SK-N-SH (cell line): ENCODE data around the gene TRIM71. TPM values are rescaled to one million over a fixed set of nuclear protein-coding genes. Genes with fewer than 3 reads are reported as not detected.

Experiments
- CTCF ChIA-PET: fragments of 300-600, 350-600 bp; formaldehyde crosslinking; extraction: SDS; loops from one replicate; lab custom pipeline; 2021; lab: Yijun Ruan, JAX
- POLR2A ChIA-PET: fragments of 350-600 bp; sonication (Branson Sonifier 250); formaldehyde crosslinking; extraction: SDS; loops from one replicate; lab custom pipeline; 2020; ENCODE audit warnings: antibody characterized with exemption, inconsistent platforms; lab: Yijun Ruan, JAX
- DNase-seq: peaks from one replicate; pipeline ENCODE4 v3.0.0; 2012
- H2AFZ ChIP-seq: fragments of 200-600 bp; sonication (generic); 2 replicates; pipeline ENCODE4 v1.8.1; 2016; ENCODE audit warnings: antibody characterized with exemption, mild to moderate bottlenecking, low read depth
- H3F3A ChIP-seq: fragments of 200-600 bp; sonication (generic); replicated peaks from 2 replicates; pipeline ENCODE3; 2016; ENCODE audit warnings: antibody characterized with exemption, mild to moderate bottlenecking; ENCODE audit not compliant: insufficient read depth
- H3K27ac ChIP-seq, 2 experiments: fragments of 200-500 bp in 1 of 2; fragments of 200-600 bp in 1 of 2; sonication (Bioruptor generic) in 1 of 2; sonication (generic), shearing (Covaris generic) in 1 of 2; 2 replicates each; pipeline versions ENCODE4 v1.5.1 to v1.6.1; 2014 to 2016; ENCODE audit warnings: low read depth in 2 of 2, inconsistent platforms in 1 of 2, low read length in 1 of 2, mild to moderate bottlenecking in 1 of 2, mixed read lengths in 1 of 2
- H3K27me3 ChIP-seq: fragments of 200-600 bp; sonication (generic), shearing (Covaris generic); 2 replicates; pipeline ENCODE4 v1.6.1; 2016; ENCODE audit warnings: mixed run types; ENCODE audit not compliant: insufficient read depth
- H3K36me3 ChIP-seq, 2 experiments: fragments of 200-500 bp in 1 of 2; fragments of 200-600 bp in 1 of 2; sonication (Bioruptor generic) in 1 of 2; sonication (generic) in 1 of 2; replicated peaks in 1 of 2; 2 replicates each; pipeline versions ENCODE3 to v1.5.1; 2014 to 2016; ENCODE audit warnings: low read length in 1 of 2, mild to moderate bottlenecking in 1 of 2; ENCODE audit not compliant: insufficient read depth in 2 of 2, control insufficient read depth in 1 of 2
- H3K4me1 ChIP-seq, 2 experiments: fragments of 200-500 bp in 1 of 2; fragments of 200-600 bp in 1 of 2; sonication (Bioruptor generic) in 1 of 2; sonication (generic), shearing (Covaris generic) in 1 of 2; 2 replicates each; pipeline versions ENCODE4 v1.5.1 to v1.6.1; 2014 to 2016; ENCODE audit warnings: low read depth in 1 of 2, low read length in 1 of 2, mixed run types in 1 of 2; ENCODE audit not compliant: insufficient read depth in 2 of 2, control insufficient read depth in 1 of 2
- H3K4me2 ChIP-seq: fragments of 200-600 bp; sonication (generic), shearing (Covaris generic); 2 replicates; pipeline ENCODE4 v1.6.1; 2017; ENCODE audit warnings: mixed run types
- H3K4me3 ChIP-seq, 2 experiments: fragments of 200-500 bp in 1 of 2; fragments of 200-600 bp in 1 of 2; sonication (Bioruptor generic) in 1 of 2; sonication (generic), shearing (Covaris generic) in 1 of 2; 2 replicates each; pipeline versions ENCODE4 v1.5.1 to v1.8.1; 2014 to 2016; ENCODE audit warnings: low read depth in 2 of 2, inconsistent platforms in 1 of 2, low read length in 1 of 2, mild to moderate bottlenecking in 1 of 2, mixed read lengths in 1 of 2, moderate library complexity in 1 of 2
- H3K79me2 ChIP-seq: fragments of 200-600 bp; sonication (generic); 2 replicates; pipeline ENCODE4 v1.8.1; 2017; ENCODE audit warnings: mild to moderate bottlenecking; ENCODE audit not compliant: insufficient read depth
- H3K9ac ChIP-seq: fragments of 200-600 bp; sonication (generic); 2 replicates; pipeline ENCODE4 v1.6.1; 2017; ENCODE audit warnings: mixed run types
- H3K9me2 ChIP-seq: fragments of 200-600 bp; sonication (generic); 2 replicates; pipeline ENCODE4 v1.6.1; 2017; ENCODE audit warnings: mixed run types
- H3K9me3 ChIP-seq: fragments of 200-600 bp; sonication (generic); 2 replicates; pipeline ENCODE4 v1.6.1; 2017; ENCODE audit warnings: mixed run types, mild to moderate bottlenecking, moderate library complexity
- H4K20me1 ChIP-seq: fragments of 200-600 bp; sonication (generic); 2 replicates; pipeline ENCODE4 v1.6.1; 2017; ENCODE audit warnings: mild to moderate bottlenecking, mixed run types; ENCODE audit not compliant: insufficient read depth
- CHD2 ChIP-seq: fragments of 150-350 bp; IDR thresholded peaks from 2 replicates; pipeline ENCODE4 v1.6.1; 2018; ENCODE audit warnings: low read length; ENCODE audit not compliant: partially characterized antibody
- EP300 ChIP-seq, 2 experiments: IDR thresholded peaks; 2 replicates each; pipeline versions ENCODE4 v1.4.0 to v1.6.1; 2012; ENCODE audit warnings: borderline replicate concordance in 1 of 2, low read depth in 1 of 2, low read length in 1 of 2
- EZH2phosphoT487 ChIP-seq: fragments of 200-600 bp; sonication (generic); IDR thresholded peaks from 2 replicates; pipeline ENCODE4 v1.6.1; 2017; ENCODE audit warnings: low read depth, mixed run types, mild to moderate bottlenecking, antibody characterized with exemption, moderate library complexity, borderline replicate concordance
- NFIC ChIP-seq: IDR thresholded peaks from 2 replicates; pipeline ENCODE4 v1.4.0; 2012; ENCODE audit warnings: borderline replicate concordance
- RFX5 ChIP-seq: IDR thresholded peaks from 2 replicates; pipeline ENCODE4 v1.6.1; 2012; ENCODE audit warnings: mild to moderate bottlenecking, improper control_type of control experiment, low read length
- TEAD4 ChIP-seq: IDR thresholded peaks from 2 replicates; pipeline ENCODE4 v1.4.0; 2012; ENCODE audit warnings: mild to moderate bottlenecking, borderline replicate concordance; ENCODE audit not compliant: insufficient read depth
- WGBS: methylation state at CpG from one replicate; pipeline ENCODE4 v1.1.6; 2017; ENCODE audit warnings: low lambda C conversion rate; 5-methylcytosine and 5-hydroxymethylcytosine counted together
- polyA plus RNA-seq, 3 experiments: library from polyadenylated mRNA; depleted of rRNA; stranded (reverse); fragments of >200 nt; gene quantifications; 2 replicates each; pipeline ENCODE4 v1.2.3, GENCODE V29; 2012
- TF ChIP-seq, protein P1 (sequence below): fragments of 150-350 bp; IDR thresholded peaks from 2 replicates; pipeline ENCODE4 v1.6.1; 2016; ENCODE audit warnings: mild to moderate bottlenecking, low read depth, low read length
- TF ChIP-seq, protein P2 (sequence below): fragments of 150-350 bp; IDR thresholded peaks from 2 replicates; pipeline ENCODE4 v1.6.1; 2017; ENCODE audit warnings: antibody characterized with exemption, low read length, low read depth, borderline replicate concordance
- TF ChIP-seq, protein P3 (sequence below): IDR thresholded peaks from 2 replicates; pipeline ENCODE4 v1.6.1; 2012; ENCODE audit warnings: mild to moderate bottlenecking, low read depth, low read length, moderate library complexity
- TF ChIP-seq, protein P4 (sequence below): IDR thresholded peaks from 2 replicates; pipeline ENCODE4 v1.4.0; 2012; ENCODE audit warnings: low read depth, borderline replicate concordance
- TF ChIP-seq, protein P5 (sequence below): IDR thresholded peaks from 2 replicates; pipeline ENCODE4; 2012

The TRIM71 gene
- polyA plus RNA-seq, 1 of the 3 experiments (the other 2 are of a cell fraction), result not detected

DNA sequence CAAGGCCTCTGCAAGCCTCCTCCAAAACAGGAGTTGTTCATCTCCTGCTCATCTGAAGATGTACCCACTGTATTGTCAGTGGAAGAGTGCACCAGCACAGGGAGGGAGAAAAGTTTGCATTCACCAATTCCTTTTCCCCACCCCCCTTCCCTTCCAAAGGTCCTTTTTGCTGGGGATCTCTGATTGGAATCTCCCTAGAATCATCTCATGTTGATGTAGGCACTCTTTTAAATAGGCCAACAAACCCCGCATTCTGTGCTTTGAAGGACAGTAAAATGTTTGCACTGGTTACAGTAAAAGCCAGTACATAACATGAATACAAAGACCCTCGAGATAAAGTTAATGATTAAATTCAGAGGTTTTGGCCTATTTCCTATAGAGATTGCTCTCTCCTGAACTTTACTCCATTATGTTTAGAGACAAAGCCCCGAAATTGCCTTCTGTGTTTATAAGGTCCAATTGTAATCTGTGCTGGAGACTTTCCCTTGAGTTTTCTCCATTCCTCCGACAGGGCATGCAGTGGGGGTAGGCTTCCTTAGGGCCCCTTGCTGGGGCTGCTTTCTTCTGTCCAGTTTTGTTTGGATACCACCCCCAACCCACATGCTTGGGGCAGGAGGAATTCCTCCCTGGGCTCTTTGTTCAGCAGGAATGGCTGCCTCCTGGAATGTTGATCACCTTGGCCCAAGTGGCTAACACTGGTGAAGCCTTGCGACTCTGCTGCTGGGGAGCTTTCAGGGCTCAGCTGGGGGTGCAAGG, 22.5 kb downstream of the TRIM71 start (continued):
- TF ChIP-seq, protein P1, sequence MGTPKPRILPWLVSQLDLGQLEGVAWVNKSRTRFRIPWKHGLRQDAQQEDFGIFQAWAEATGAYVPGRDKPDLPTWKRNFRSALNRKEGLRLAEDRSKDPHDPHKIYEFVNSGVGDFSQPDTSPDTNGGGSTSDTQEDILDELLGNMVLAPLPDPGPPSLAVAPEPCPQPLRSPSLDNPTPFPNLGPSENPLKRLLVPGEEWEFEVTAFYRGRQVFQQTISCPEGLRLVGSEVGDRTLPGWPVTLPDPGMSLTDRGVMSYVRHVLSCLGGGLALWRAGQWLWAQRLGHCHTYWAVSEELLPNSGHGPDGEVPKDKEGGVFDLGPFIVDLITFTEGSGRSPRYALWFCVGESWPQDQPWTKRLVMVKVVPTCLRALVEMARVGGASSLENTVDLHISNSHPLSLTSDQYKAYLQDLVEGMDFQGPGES, result no peak
- TF ChIP-seq CHD2 (no peak), RFX5 (no peak), EZH2phosphoT487 (no peak), TEAD4 (no peak)
- TF ChIP-seq, protein P2, sequence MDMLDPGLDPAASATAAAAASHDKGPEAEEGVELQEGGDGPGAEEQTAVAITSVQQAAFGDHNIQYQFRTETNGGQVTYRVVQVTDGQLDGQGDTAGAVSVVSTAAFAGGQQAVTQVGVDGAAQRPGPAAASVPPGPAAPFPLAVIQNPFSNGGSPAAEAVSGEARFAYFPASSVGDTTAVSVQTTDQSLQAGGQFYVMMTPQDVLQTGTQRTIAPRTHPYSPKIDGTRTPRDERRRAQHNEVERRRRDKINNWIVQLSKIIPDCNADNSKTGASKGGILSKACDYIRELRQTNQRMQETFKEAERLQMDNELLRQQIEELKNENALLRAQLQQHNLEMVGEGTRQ, result no peak
- TF ChIP-seq, protein P3, sequence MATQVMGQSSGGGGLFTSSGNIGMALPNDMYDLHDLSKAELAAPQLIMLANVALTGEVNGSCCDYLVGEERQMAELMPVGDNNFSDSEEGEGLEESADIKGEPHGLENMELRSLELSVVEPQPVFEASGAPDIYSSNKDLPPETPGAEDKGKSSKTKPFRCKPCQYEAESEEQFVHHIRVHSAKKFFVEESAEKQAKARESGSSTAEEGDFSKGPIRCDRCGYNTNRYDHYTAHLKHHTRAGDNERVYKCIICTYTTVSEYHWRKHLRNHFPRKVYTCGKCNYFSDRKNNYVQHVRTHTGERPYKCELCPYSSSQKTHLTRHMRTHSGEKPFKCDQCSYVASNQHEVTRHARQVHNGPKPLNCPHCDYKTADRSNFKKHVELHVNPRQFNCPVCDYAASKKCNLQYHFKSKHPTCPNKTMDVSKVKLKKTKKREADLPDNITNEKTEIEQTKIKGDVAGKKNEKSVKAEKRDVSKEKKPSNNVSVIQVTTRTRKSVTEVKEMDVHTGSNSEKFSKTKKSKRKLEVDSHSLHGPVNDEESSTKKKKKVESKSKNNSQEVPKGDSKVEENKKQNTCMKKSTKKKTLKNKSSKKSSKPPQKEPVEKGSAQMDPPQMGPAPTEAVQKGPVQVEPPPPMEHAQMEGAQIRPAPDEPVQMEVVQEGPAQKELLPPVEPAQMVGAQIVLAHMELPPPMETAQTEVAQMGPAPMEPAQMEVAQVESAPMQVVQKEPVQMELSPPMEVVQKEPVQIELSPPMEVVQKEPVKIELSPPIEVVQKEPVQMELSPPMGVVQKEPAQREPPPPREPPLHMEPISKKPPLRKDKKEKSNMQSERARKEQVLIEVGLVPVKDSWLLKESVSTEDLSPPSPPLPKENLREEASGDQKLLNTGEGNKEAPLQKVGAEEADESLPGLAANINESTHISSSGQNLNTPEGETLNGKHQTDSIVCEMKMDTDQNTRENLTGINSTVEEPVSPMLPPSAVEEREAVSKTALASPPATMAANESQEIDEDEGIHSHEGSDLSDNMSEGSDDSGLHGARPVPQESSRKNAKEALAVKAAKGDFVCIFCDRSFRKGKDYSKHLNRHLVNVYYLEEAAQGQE, result no peak
- TF ChIP-seq, protein P4, sequence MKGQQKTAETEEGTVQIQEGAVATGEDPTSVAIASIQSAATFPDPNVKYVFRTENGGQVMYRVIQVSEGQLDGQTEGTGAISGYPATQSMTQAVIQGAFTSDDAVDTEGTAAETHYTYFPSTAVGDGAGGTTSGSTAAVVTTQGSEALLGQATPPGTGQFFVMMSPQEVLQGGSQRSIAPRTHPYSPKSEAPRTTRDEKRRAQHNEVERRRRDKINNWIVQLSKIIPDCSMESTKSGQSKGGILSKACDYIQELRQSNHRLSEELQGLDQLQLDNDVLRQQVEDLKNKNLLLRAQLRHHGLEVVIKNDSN, result no peak

DNA sequence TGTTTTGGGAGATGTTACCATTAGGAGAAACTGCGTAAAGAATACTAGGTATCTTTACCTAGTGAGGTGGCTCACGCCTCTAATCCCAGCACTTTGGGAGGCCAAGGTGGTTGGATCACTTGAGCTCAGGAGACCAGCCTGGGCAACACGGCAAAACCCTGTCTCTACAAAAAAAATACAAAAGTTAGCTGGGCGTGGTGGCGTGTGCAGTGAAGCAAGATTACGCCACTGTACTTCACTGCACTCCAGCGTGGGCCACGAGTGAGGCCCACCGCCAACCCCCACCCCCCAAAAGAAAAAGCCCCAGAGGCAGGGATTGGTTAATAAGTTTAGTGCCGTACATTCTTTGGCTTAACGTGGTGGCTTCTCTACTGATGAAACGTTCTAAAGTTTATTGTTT, 23.5 kb downstream of the TRIM71 start:
- TF ChIP-seq, protein P1, result no peak
- TF ChIP-seq NFIC, result no peak
- TF ChIP-seq EP300 (IDR thresholded peaks at IDR 0.05; ENCODE audit: borderline replicate concordance in 1 of 2, low read depth in 1 of 2, low read length in 1 of 2), result no peak
- TF ChIP-seq, protein P5, sequence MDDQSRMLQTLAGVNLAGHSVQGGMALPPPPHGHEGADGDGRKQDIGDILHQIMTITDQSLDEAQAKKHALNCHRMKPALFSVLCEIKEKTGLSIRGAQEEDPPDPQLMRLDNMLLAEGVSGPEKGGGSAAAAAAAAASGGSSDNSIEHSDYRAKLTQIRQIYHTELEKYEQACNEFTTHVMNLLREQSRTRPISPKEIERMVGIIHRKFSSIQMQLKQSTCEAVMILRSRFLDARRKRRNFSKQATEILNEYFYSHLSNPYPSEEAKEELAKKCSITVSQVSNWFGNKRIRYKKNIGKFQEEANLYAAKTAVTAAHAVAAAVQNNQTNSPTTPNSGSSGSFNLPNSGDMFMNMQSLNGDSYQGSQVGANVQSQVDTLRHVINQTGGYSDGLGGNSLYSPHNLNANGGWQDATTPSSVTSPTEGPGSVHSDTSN, result no peak
- no peak for DNase-seq
- H3K4me2 ChIP-seq, result no peak overlapping the region

More for the DNA sequence above, 23.5 kb downstream of the TRIM71 start:
- no peaks in the 10 kb centered on the region for H3K9me2 ChIP-seq
- no peaks in the 10 kb centered on the region for H3K27me3 ChIP-seq
- peaks cover 0 to 11% of the 10 kb centered on the region in 2 experiments; a peak in 2 of 4 replicates for H3K4me1 ChIP-seq
- no peaks in the 10 kb centered on the region for H4K20me1 ChIP-seq
- no peak overlapping the region for H3K9ac ChIP-seq
- no peak overlapping the region for H2AFZ ChIP-seq
- CTCF ChIA-PET, result no interaction called here
- no peak overlapping the region for H3K4me3 ChIP-seq
- no peaks in the 10 kb centered on the region for H3F3A ChIP-seq
- no peak overlapping the region for H3K27ac ChIP-seq
- no peaks in the 10 kb centered on the region for H3K36me3 ChIP-seq
- H3K79me2 ChIP-seq, result no peaks in the 10 kb centered on the region
- no peaks in the 10 kb centered on the region for H3K9me3 ChIP-seq
- POLR2A ChIA-PET, result no interaction called here
- 73% methylated on average over 10 of the region's 12 CpGs for WGBS
